Aorta (tissue), 5 donors: ENCODE results near the gene CLEC20A. TPM values are rescaled to one million over a fixed set of nuclear protein-coding genes. Genes with fewer than 3 reads are reported as not detected.

Source experiments
- ATAC-seq: fragments of 200-7000 bp; cut with Tn5 transposase; one replicate; pipeline ENCODE4 v1.9.1; 2022; ENCODE audit warnings: moderate library complexity; ENCODE audit not compliant: low FRiP score
- DNase-seq, 2 donors: peaks; one replicate each; pipeline ENCODE4 v3.0.0-alpha.2; 2020
- H3K27ac ChIP-seq, 2 donors: one replicate each; pipeline ENCODE4 v1.5.1; 2013; ENCODE audit warnings: low read length in 2 of 2, mild to moderate bottlenecking in 2 of 2, moderate library complexity in 2 of 2, control low read depth in 1 of 2, inconsistent platforms in 1 of 2, low read depth in 1 of 2
- H3K27me3 ChIP-seq, 2 donors: one replicate each; pipeline ENCODE4 v1.6.1; 2013; ENCODE audit warnings: control low read depth in 1 of 2, low read length in 1 of 2, mild to moderate bottlenecking in 1 of 2, moderate library complexity in 1 of 2; ENCODE audit not compliant: insufficient read depth in 2 of 2, control insufficient read depth in 1 of 2
- H3K36me3 ChIP-seq, 2 donors: one replicate each; pipeline ENCODE4 v1.6.1; 2013; ENCODE audit warnings: control low read depth in 1 of 2, low read length in 1 of 2, mild to moderate bottlenecking in 1 of 2; ENCODE audit not compliant: insufficient read depth in 2 of 2, control insufficient read depth in 1 of 2
- H3K4me1 ChIP-seq, 2 donors: one replicate each; pipeline ENCODE4 v1.6.1; 2013; ENCODE audit warnings: low read length in 2 of 2, control low read depth in 1 of 2, mild to moderate bottlenecking in 1 of 2, moderate library complexity in 1 of 2; ENCODE audit not compliant: insufficient read depth in 2 of 2, control insufficient read depth in 1 of 2
- H3K4me3 ChIP-seq, 2 donors: one replicate each; pipeline ENCODE4 v1.5.1; 2013; ENCODE audit warnings: low read length in 2 of 2, control low read depth in 1 of 2, mild to moderate bottlenecking in 1 of 2
- H3K9me3 ChIP-seq: one replicate; pipeline ENCODE4 v1.6.1; 2013; ENCODE audit warnings: mild to moderate bottlenecking, low read length; ENCODE audit not compliant: control insufficient read depth
- WGBS, 2 donors: extraction: QIAGEN DNeasy Blood & Tissue Kit; methylation state at CpG; one replicate each; pipeline ENCODE4 v1.1.7; 2013; 5-methylcytosine and 5-hydroxymethylcytosine counted together
- intact Hi-C, 2 donors: fragments of 100-400 bp; cut with DNase I; formaldehyde crosslinking; loops; one replicate each; pipeline versions ENCODE4 v1.14.2 to v1.15.0; 2022
- long read RNA-seq, 2 donors: library from polyadenylated mRNA; unstranded; transcript quantifications; one replicate each; pipeline ENCODE4 v2.0.0, GENCODE V29; 2020 to 2021
- polyA plus RNA-seq, 2 donors: library from polyadenylated mRNA; stranded (reverse); fragments of 200-250 nt; gene quantifications; one replicate each; pipeline ENCODE4 v1.2.3, GENCODE V29; 2013
- total RNA-seq, 2 donors: library from RNA; stranded (reverse); fragmentation: NEBNext Ultra II Directional; extraction: Animal tissue kit (Norgen Biotek cat#: 25700); gene quantifications; one replicate each; pipeline ENCODE4 v1.2.1, GENCODE V29; 2021
- donor health status: healthy with polysubstance abuse.
- donor health status: Bipolar disorder and iron deficiency.
- donor health status: DM: no; HTN: no; CAD: no.
- donor health status: DM: no; HTN: no; CAD: no.
- donor health status: DM: yes; HTN: yes; CAD: no.

CLEC20A gene
- total RNA-seq (not detected), polyA plus RNA-seq (not detected)
- long read RNA-seq, donor 1 = 0 reads
- long read RNA-seq, donor 2, partial matches to known transcripts = 0 of 1 reads
- long read RNA-seq, donor 2, other reads (novel, unspliced or antisense) = 1 of 1 reads

- no peaks in the 10 kb centered on the region for H3K4me1 ChIP-seq
- no peak for ATAC-seq
- no peak for DNase-seq
- intact Hi-C loops = no loop called here
- H3K9me3 ChIP-seq = no peaks in the 10 kb centered on the region
- H3K4me3 ChIP-seq = no peak within 1 kb of the TSS
- H3K36me3 ChIP-seq = no peaks in the 10 kb centered on the region
- no peaks in the 10 kb centered on the region for H3K27me3 ChIP-seq
- no peak within 1 kb of the TSS for H3K27ac ChIP-seq
- WGBS, 2 donors = 91 to 94% methylated on average over 26 of the region's 26 CpGs
Observed at GRCh38 chr1:178496410-178497135, at the start of gene CLEC20A. CLEC20A (minus strand) TSS chr1:178496964; CDS start chr1:178496939, 25 bp downstream.

GRCh38 chr1:178544531-178544930 lies 47.8 kb upstream of the CLEC20A start:
- Histone ChIP-seq H3K9me3 (no peaks in the 10 kb centered on the region), H3K27ac (no peak overlapping the region), H3K4me1 (no peaks in the 10 kb centered on the region), H3K36me3 (no peaks in the 10 kb centered on the region), H3K4me3 (no peak overlapping the region), H3K27me3 (no peaks in the 10 kb centered on the region)
- intact Hi-C loops = loop anchor here in 1 of 2 donors (10.0 kb wide), 1 partner anchor 460 kb away; no protein-coding TSS in a partner anchor
- ATAC-seq (no peak), DNase-seq (no peak)
- 88 to 90% methylated on average over 9 of the region's 9 CpGs for WGBS, 2 donors

GRCh38 chr1:178543290-178543607 lies 46.5 kb upstream of the CLEC20A start:
- whole genome bisulfite sequencing, 2 donors = 6 to 8% methylated on average over 10 of the region's 10 CpGs
- no peaks in the 10 kb centered on the region for H3K36me3 ChIP-seq
- no peaks in the 10 kb centered on the region for H3K9me3 ChIP-seq
- H3K4me1 ChIP-seq = no peaks in the 10 kb centered on the region
- intact Hi-C loops = loop anchor here in 1 of 2 donors (2.0 to 10.0 kb wide), 2 partner anchors 210 to 462 kb away; no protein-coding TSS in a partner anchor
- H3K27ac ChIP-seq = no peak overlapping the region
- DNase-seq = no peak
- no peaks in the 10 kb centered on the region for H3K27me3 ChIP-seq
- H3K4me3 ChIP-seq = peak overlapping the region; percentile 76 to 96
- ATAC-seq = peak; percentile 16

GRCh38 chr1:178542554-178543289 lies 46.0 kb upstream of the CLEC20A start:
- Histone ChIP-seq H3K4me3 (peak overlapping the region; percentile 76 to 96), H3K4me1 (no peaks in the 10 kb centered on the region), H3K27ac (peak overlapping the region in 1 of 2 donors; percentile 47), H3K36me3 (no peaks in the 10 kb centered on the region), H3K9me3 (no peaks in the 10 kb centered on the region), H3K27me3 (no peaks in the 10 kb centered on the region)
- DNase-seq = peak; percentile 90 to 97
- 1% methylated on average over 48 to 66 of the region's 66 CpGs for WGBS, 2 donors
- intact Hi-C loops = loop anchor here (1.0 to 10.0 kb wide), 3 partner anchors 210 to 462 kb away; no protein-coding TSS in a partner anchor
- ATAC-seq = peak; percentile 97

GRCh38 chr1:178541829-178542553 lies 45.2 kb upstream of the CLEC20A start:
- DNase-seq (peak; percentile 69 to 85), ATAC-seq (peak; percentile 68)
- intact Hi-C loops = loop anchor here (1.0 to 10.0 kb wide), 4 partner anchors 211 to 463 kb away; no protein-coding TSS in a partner anchor
- H3K27ac ChIP-seq = peak overlapping the region in 1 of 2 donors; percentile 24
- H3K4me1 ChIP-seq = no peaks in the 10 kb centered on the region
- no peaks in the 10 kb centered on the region for H3K36me3 ChIP-seq
- H3K27me3 ChIP-seq = no peaks in the 10 kb centered on the region
- H3K4me3 ChIP-seq = peak overlapping the region; percentile 71 to 76
- WGBS, 2 donors = 5 to 6% methylated on average over 33 of the region's 33 CpGs
- no peaks in the 10 kb centered on the region for H3K9me3 ChIP-seq

GRCh38 chr1:178541379-178541778 lies 44.6 kb upstream of the CLEC20A start:
- no peak for ATAC-seq

GRCh38 chr1:178540646-178541045 lies 43.9 kb upstream of the CLEC20A start:
- no peaks in the 10 kb centered on the region for H3K27me3 ChIP-seq
- H3K27ac ChIP-seq = no peak overlapping the region
- H3K36me3 ChIP-seq = no peaks in the 10 kb centered on the region
- intact Hi-C loops = loop anchor here (2.0 to 10.0 kb wide), 2 partner anchors 460 to 464 kb away; no protein-coding TSS in a partner anchor
- H3K9me3 ChIP-seq = no peaks in the 10 kb centered on the region
- ATAC-seq = no peak
- H3K4me3 ChIP-seq = no peak overlapping the region
- no peaks in the 10 kb centered on the region for H3K4me1 ChIP-seq
- WGBS, 2 donors = 88 to 91% methylated on average over 7 of the region's 7 CpGs
- DNase-seq = no peak

More at GRCh38 chr1:178541379-178541778, 44.6 kb upstream of the CLEC20A start:
- intact Hi-C loops = loop anchor here (2.0 to 10.0 kb wide), 2 partner anchors 459 to 463 kb away; no protein-coding TSS in a partner anchor
- H3K4me1 ChIP-seq = no peaks in the 10 kb centered on the region
- no peaks in the 10 kb centered on the region for H3K9me3 ChIP-seq
- no peaks in the 10 kb centered on the region for H3K27me3 ChIP-seq
- WGBS, 2 donors = 93 to 96% methylated on average over 5 of the region's 5 CpGs
- H3K4me3 ChIP-seq = no peak overlapping the region
- no peak overlapping the region for H3K27ac ChIP-seq
- DNase-seq = no peak
- H3K36me3 ChIP-seq = no peaks in the 10 kb centered on the region

GRCh38 chr1:178540204-178540603 lies 43.4 kb upstream of the CLEC20A start:
- no peak for ATAC-seq
- intact Hi-C loops = loop anchor here (2.0 to 10.0 kb wide), 2 partner anchors 461 to 465 kb away; no protein-coding TSS in a partner anchor
- no peaks in the 10 kb centered on the region for H3K36me3 ChIP-seq
- H3K27me3 ChIP-seq = no peaks in the 10 kb centered on the region
- no peaks in the 10 kb centered on the region for H3K4me1 ChIP-seq
- 83 to 88% methylated on average over 6 of the region's 6 CpGs for WGBS, 2 donors
- H3K27ac ChIP-seq = no peak overlapping the region
- DNase-seq = no peak
- no peaks in the 10 kb centered on the region for H3K9me3 ChIP-seq
- no peak overlapping the region for H3K4me3 ChIP-seq
